Germinal center (tissue), 1 donor: ENCODE data around the gene LACRT.
A peak's percentile ranks its signal among the peaks of the same experiment; 100 is the strongest.

Source experiments
- DNase-seq: peaks from one replicate; pipeline ENCODE4 v3.0.0; 2012; ENCODE audit warnings: mixed read lengths, low spot score

LACRT gene

DNA sequence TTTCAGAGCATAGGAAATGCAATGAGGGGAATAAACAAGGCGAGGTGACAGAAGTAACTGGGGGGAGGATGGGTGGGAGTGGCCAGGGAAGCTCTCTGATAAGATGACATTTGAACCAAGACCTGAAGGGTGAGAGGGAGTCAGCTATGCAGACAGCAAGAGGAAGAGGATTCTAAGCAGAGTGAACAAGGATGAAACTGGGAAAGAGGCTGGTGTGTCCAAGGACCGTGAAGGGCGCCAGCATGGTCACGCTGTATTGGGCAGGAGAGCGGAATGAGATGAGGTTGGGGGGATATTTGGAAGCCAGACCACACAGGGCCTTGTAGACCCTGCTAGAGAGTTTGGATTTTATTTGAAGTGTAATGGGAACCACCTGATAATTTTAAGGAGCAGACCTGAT, 35.7 kb downstream of the LACRT start:
- no peak for DNase-seq

DNA sequence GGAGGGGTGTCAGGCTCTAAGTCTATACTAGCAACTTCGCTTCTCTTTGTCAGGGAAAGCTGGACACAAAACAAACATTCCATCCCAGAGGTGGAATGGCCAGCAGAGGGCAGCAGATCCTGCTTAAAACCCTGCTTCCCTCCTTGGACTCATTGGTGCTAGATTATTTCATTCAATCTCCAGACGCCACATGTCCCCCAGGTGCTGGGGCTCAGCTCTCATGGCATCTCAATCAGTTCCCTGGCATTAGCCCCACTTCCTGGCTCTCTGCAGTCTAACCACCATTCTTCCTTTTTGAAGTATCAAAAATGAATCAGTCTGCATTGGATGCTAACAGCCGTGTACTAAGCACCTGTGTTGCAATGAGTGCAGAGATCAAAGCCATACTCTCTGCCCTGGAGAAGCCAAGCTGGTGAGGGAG, 38.2 kb downstream of the LACRT start:
- peak; percentile 43 for DNase-seq

DNA sequence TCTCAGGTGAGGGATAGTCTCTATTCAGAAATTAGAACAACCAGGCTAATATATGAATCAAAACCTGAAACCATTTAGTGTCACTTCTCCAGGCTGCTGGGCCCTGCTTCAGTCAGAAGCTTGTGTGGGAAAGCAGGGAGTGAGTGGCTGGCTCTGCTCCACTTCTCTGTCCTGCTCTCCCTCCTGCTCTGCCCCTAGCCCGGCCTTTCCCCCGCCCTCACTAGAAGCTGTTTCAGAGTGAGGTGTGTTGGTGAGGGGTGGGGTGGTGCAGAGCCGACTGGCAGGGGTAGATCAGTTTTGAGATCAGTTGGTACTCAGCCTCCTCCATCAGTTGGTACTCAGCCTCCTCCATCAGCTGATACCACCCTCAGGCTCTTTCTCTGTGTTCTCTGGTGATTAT, 39.2 kb downstream of the LACRT start:
- DNase-seq, result no peak

DNA sequence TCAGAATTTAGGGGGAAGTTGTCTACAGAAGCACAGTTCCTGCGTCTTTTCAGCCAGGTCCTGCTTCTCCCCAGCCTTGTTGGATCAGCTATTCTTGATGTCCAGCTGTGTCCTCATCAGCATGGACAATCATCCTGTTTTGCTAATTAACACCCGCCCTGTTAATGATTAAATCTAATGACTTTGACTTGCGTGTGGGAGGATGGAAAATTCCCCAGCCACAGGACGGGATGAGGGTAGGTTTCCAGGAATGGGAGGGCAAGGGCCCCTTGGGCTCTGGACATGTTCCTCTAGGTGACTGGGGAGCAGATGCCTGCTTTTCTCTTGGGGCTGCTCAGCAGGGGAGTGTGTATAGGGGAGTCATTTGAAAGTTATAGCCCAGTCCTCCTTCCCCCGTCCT, 41.0 kb downstream of the LACRT start:
- DNase-seq, result no peak

DNA sequence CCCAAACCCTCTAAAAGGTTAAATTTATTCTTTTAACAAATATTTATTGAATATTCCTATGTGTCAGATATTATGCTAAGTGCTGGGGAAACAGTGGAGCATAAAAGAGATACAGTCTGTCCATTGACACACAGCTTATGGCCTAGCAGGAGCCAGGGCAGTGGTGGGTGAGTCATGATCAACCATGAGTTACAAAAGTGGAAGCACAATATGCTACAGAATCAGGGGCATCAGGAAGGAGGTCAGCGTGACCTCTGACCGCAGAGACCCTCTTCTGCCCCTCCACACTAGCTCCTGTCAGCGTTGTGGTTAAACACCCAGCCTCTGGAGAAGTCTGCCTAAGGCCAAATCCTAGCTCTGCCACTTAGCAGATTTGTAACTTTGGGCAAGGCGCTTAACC, 41.6 kb downstream of the LACRT start:
- no peak for DNase-seq

GRCh38 chr12:54592316-54592715, 42.4 kb downstream of the LACRT start:
- no peak for DNase-seq

DNA sequence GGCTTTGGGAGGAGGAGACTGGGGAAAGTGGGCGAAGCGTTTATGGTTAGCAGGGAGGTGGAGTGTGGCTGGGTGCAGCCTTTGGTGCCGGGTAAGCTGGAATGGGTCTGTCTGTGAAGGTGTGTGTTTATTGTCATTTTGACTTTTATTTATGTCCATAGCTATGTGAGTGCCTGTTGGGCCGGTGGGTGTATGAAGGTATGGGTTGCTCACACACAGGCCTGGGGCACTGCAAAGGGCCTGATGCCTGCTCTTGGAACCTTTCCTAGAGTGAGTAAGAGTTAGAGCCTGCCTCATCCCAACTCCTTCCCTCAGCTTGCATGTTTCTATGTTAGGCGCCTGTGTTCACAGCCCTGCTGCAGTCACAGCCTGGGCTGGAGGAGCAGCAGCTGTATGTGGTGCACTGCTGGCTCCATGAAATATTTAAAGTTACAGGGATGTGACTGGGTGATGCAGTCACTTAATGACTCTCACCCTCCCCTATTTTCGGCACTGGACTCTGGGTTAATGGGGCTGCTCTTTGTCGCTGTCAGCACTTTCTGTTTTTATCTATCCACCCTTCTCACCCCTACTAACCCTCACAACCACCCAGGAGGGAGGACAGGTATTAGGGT, 43.6 kb downstream of the LACRT start:
- no peak for DNase-seq

DNA sequence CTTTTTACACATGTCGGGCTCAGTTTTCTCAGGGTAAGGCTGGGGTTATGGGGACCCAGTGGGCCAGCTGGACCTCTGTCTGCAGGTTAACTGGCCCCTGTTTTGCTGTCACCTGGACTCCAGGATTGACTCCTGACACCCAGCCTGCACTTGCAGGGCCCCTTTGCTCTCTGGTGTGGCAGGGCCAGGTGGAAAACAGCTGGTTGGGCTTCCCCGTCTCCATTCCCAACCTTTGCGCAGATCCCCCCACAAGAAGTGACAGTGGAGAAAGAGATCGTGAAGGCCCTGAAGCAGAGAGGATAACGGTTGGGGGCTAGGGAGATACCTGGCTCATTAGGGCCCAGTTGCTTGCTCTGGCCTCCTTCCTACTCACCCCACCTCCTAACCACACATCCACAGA, 44.7 kb downstream of the LACRT start:
- no peak for DNase-seq

GRCh38 chr12:54588890-54589267, 45.8 kb downstream of the LACRT start:
- DNase-seq, result no peak

DNA sequence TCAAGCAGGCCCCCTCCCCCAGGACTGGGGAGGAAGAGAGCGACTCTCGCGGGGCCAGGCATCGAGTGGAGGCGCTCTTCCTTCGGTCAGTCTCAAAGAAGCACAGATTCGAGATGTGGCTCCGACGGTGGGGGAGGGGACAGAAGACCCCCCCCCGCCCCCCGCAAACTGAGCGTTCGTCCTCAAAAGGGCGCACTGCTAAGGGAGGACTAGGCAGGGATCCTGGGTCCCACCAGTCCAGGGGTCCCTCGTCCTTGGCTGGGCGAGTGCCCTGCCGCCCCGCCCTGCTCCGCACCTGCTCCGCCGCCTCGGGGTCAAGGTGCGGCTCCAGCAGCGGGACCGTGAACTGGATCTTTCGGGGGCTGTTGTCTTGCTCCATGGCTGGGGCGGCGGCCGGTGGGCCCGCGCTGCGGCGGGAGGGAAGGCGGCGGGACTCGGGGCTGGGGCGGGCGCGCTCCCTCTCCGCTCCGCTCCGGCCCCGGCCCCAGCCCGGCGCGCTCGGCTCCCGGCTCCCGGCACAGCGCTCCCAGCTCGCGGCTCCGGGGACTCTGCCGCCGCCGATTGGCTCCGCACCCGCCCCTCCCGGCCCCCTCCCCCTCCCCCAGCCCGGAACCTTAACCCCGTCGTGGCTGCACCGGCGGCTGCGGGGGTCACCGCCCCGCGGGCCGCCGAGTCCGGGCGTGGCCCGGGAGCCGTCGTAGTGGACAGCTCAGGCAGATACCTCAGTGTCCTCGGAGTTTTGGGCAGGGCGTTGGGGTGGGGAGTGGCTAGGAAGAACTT, 46.4 kb downstream of the LACRT start, which contains the start of gene PPP1R1A:
Gene PPP1R1A, minus strand, starts transcription at position 550 of the 780 bp plus-strand sequence. Its CDS starts 171 bp downstream, at position 379.
- DNase-seq, result no peak

- DNase-seq, result no peak
These were observed 47.3 kb downstream of the LACRT start for GRCh38 chr12:54587315-54587873.

DNA sequence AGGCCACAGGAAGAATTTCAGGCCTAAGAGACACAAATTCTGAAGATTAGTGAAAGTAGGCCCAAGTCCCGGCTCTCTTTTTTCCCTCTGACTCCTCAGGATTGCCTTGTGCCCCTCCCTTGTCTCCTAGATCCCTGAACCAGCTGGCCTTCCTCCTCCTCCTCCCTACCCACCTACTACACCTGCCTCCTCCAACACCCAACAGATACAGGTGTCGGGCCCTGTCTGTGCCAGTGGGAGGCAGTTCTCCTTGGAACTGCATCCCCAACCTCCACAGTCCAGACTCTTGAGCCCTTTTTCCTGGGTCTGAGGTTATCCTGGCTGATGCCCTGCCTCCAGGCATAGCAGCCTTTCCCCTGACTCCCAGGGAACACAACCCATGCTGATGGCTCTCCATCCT, 48.1 kb downstream of the LACRT start:
- DNase-seq, result no peak

DNA sequence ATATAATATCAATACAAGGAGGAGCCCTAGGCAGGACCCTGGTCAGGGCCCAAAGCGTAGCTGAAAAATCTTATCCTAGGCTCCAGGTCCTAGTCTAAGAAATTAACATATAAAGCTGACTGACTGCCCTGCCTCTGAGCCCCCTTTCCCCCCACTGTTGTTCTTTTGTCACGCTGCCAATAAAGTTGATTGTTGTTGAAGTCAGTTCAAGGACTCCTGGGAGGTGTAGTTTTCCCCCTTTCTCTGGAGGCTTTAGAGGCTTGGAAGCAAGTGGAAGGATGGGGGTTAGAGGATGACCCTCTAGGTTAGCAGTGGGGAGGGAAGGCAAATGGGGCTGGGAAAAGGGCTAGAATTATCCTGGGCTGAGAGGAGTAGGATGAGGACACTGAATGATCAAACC, 49.5 kb downstream of the LACRT start:
- DNase-seq, result no peak

- DNase-seq, result no peak
These were observed 50.6 kb downstream of the LACRT start for GRCh38 chr12:54584128-54584527.

DNA sequence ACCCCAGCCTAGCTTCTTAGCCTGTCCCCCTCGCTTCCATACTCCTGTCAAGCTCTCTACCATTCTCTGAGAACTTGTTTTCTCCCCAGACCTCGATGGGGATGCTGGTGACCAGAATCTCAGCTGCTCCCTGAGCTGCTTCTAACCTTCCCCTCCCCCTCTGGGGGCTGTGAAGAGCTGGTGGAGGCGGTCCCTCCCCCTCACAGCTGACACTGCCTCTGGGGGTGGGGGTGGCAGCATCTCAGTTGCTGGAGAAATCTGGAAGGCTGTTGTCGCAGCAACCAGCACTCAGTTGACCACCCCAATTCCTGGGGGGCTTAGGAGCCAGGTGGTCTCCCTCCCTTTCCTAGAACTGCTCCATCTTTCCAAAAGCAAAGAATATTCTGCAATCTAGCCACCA, 51.0 kb downstream of the LACRT start:
- DNase-seq, result no peak

GRCh38 chr12:54581412-54581811, 53.3 kb downstream of the LACRT start:
- DNase-seq, result no peak
